BJ (cell line): ENCODE data around the gene EIF3L. TPM values are rescaled to one million over a fixed set of nuclear protein-coding genes. Genes with fewer than 3 reads are reported as not detected.

Experiments used
- CTCF ChIA-PET: fragments of 350-600 bp; formaldehyde crosslinking; extraction: SDS; loops from one replicate; lab custom pipeline; 2021; ENCODE audit warnings: antibody characterized with exemption, inconsistent platforms; lab: Yijun Ruan, JAX
- POLR2A ChIA-PET: fragments of 300-600 bp; sonication (Branson Sonifier 250); formaldehyde crosslinking; extraction: SDS; loops from one replicate; lab custom pipeline; 2021; ENCODE audit warnings: antibody characterized with exemption; lab: Charles Lee
- DNase-seq: peaks from one replicate; pipeline ENCODE4 v3.0.0-alpha.2; 2011; ENCODE audit warnings: low read depth
- H3K27me3 ChIP-seq: 2 replicates; pipeline ENCODE4 v1.6.0; 2011; ENCODE audit warnings: low read length; ENCODE audit not compliant: control insufficient read depth, insufficient read depth
- H3K36me3 ChIP-seq: 2 replicates; pipeline ENCODE4 v1.5.1; 2011; ENCODE audit warnings: low read length; ENCODE audit not compliant: control insufficient read depth, insufficient read depth
- H3K4me3 ChIP-seq: 2 replicates; pipeline ENCODE4 v1.5.1; 2011; ENCODE audit warnings: low read depth, mild to moderate bottlenecking, control low read depth, low read length
- polyA plus RNA-seq: library from polyadenylated mRNA; depleted of rRNA; stranded (reverse); fragments of >200 nt; gene quantifications from 2 replicates; pipeline ENCODE4 v1.2.3, GENCODE V29; 2011
- TF ChIP-seq, protein P1 (sequence below): IDR thresholded peaks from 2 replicates; pipeline ENCODE4 v1.5.1; 2011; ENCODE audit warnings: low read depth, mild to moderate bottlenecking, control low read depth, inconsistent platforms, low read length, moderate library complexity; ENCODE audit not compliant: insufficient read depth

Gene EIF3L
- polyA plus RNA-seq, 1 experiment = 705 TPM

DNA sequence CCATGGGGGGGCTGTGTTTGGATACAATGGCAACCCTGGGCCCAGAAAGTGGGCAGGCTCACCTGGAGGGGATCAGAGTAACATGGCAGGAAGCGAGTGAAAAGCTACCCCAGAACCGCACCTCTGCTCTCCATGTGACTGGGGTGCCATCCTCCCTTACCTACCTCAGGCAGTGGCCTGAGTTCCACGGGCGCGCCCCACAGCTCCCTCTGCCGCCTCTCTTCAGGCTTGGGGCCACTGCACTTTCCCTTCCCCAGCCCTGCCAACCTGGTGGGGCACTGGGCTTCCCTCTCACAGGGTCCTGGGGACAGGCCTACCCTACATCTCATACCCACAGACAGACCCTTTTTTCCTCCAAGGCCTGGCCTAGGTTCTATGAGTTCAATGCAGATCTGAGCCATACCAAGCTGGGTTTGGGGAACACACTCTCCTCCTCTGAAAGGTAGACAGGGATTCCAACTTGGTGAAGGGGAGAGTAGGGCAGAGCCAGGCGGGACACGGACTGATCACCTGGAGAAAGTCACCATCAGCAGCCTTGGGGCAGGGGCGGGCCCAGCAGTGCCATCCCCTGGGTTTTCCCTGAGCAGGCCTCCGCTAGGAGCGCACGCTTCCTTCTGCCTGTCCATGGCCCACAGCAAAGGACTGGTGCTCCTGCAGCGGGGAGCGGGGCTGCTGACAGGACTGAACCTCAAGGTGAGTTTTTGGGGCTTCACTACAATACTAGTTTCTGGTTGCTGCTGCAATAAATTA is 19.0 kb upstream of the EIF3L start:
- H3K36me3 ChIP-seq = peaks cover 33% of the 10 kb centered on the region
- ChIA-PET POLR2A (no interaction called here), CTCF (interaction anchor here (0.7 to 5.1 kb wide), 5 partner anchors 11 to 223 kb away, joined by 3 to 35 read pairs (median 3); no protein-coding TSS in a partner anchor)
- DNase-seq = no peak
- TF ChIP-seq, protein P1, sequence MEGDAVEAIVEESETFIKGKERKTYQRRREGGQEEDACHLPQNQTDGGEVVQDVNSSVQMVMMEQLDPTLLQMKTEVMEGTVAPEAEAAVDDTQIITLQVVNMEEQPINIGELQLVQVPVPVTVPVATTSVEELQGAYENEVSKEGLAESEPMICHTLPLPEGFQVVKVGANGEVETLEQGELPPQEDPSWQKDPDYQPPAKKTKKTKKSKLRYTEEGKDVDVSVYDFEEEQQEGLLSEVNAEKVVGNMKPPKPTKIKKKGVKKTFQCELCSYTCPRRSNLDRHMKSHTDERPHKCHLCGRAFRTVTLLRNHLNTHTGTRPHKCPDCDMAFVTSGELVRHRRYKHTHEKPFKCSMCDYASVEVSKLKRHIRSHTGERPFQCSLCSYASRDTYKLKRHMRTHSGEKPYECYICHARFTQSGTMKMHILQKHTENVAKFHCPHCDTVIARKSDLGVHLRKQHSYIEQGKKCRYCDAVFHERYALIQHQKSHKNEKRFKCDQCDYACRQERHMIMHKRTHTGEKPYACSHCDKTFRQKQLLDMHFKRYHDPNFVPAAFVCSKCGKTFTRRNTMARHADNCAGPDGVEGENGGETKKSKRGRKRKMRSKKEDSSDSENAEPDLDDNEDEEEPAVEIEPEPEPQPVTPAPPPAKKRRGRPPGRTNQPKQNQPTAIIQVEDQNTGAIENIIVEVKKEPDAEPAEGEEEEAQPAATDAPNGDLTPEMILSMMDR = no peak
- no peak overlapping the region for H3K4me3 ChIP-seq
- no peaks in the 10 kb centered on the region for H3K27me3 ChIP-seq

DNA sequence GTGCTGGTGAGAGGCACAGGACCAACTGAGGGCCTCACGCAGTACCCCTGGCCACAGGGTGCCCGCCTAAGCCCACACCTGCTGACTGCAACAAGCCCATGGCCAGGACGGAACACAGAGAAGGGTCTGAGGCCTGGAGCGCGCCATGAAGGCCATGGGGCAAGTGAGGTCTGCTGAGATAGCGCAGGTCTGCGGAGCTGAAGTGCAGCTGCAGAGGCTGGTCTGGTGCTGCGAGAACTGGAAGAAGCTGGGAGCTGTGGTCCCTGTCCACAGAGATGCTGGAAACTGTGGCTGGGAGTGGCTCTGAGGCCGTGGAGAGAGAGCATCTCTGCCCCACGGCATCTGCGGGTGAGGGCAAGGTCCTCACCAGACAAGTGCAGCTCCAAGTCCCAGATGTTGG is 17.7 kb upstream of the EIF3L start:
- TF ChIP-seq, protein P1 = no peak
- Histone ChIP-seq H3K27me3 (no peaks in the 10 kb centered on the region), H3K36me3 (peaks cover 35% of the 10 kb centered on the region), H3K4me3 (no peak overlapping the region)
- ChIA-PET POLR2A (no interaction called here), CTCF (interaction anchor here (1.2 to 1.4 kb wide), 3 partner anchors 10 to 16 kb away, joined by 3 to 4 read pairs (median 3); no protein-coding TSS in a partner anchor)
- DNase-seq = no peak

DNA sequence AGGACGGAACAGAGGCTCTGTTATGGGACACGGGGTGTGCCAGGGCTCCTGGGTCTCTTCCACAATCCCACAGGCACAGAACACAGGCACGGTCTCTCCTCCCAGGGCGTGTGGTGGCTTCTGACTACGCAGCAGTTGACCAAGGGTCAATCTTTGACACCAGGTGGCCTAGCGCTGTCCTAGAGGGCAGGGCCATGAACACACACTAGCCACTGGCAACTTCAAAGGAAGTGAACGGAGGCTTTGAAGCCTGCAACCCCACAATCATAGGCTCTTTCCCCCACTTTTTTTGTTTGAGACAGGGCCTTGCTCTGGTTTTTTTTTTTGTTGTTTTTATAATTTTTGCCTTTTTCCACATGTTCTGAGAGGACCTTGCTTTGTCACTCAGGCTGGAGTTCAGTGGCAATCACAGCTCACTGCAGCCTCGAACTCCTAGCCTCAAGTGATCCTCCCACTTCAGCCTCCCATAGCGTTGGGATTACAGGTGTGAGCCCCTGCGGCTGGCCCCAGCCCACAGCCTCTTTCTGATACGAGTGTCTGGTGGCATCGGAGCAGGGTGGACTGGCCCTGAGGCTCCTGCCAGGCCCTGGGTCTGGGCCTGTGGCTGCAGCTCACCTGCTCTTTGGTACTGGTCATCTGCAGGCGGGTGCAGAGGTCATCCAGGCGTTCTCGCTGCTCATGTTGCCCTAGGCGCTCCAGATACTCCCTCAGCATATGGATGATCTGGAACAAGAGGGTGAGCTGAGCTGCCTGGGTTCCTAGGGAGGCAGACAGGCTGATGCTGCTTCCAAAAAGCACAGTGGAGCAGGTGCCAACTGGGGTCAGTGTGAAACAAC is 17.0 kb upstream of the EIF3L start:
- Histone ChIP-seq H3K36me3 (peaks cover 35% of the 10 kb centered on the region), H3K27me3 (no peaks in the 10 kb centered on the region), H3K4me3 (no peak overlapping the region)
- CTCF ChIA-PET = interaction anchor here (1.0 to 1.4 kb wide), 2 partner anchors 15 to 31 kb away, joined by 3 to 4 read pairs; no protein-coding TSS in a partner anchor
- POLR2A ChIA-PET = interaction anchor here (0.5 kb wide), 1 partner anchor 77 kb away, joined by 4 read pairs; no protein-coding TSS in a partner anchor
- DNase-seq = no peak
- TF ChIP-seq, protein P1 = no peak

DNA sequence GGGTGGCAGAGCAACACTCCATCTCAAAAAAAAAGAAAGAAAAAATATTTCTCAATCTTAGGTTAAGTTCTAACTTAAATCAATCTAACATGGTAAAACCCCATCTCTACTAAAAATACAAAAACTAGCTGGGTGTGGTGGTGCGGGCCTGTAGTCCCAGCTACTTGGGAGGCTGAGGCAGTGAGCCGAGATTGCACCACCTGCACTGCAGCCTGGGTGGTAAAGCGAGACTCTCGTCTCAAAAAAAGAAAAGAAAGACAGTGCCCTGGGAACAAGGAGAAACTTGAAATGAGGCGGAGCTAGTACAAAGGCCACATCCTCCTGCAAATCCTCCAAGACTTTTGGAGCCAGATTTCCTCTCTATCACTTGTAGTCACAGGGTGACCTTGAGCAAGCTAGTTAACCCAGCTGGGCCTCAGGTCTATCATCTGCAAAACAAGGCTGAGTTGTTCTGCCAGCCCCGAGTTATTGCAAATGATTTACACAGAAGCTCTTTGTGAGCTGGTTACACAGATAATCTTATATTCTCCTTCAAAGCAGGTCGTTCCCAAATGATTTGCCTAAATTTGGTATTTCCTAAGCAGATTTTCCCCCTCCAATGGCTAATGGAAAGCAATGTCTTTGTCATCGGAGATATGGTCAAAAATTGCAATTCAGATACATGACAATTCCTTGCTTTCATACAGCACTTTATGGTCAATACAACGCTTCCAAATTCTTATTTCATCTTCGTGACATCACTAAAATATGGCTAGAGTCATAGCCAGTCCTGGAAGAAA is 7.0 kb upstream of the EIF3L start:
- Histone ChIP-seq H3K4me3 (no peak overlapping the region), H3K27me3 (no peaks in the 10 kb centered on the region), H3K36me3 (peaks cover 5% of the 10 kb centered on the region)
- no peak for DNase-seq
- POLR2A ChIA-PET = no interaction called here
- TF ChIP-seq, protein P1 = no peak
- CTCF ChIA-PET = interaction anchor here (0.9 to 1.6 kb wide), 3 partner anchors 12 to 25 kb away, joined by 3 to 5 read pairs (median 3); no protein-coding TSS in a partner anchor
